ENCODE results near the gene PRDX5.

The PRDX5 gene

DNA sequence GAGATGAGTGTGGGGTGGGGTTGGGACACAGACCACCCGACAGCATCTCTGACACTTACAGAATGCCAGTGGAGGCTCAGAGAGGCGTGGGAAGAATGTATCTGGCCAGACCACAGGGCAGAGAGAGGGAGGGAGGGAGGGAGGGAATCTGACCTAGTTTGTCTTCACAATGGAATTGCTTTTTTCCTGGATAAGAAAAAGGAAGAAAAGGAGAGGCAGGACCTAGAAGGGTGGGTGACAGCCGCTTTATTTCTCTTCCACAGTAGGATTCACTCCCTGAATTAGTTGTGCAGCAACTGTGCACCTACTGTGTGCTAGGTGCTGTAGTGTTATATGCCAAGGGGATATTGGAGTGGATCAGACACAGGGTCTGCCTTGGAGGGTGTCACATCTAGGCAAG, 23.1 kb upstream of the PRDX5 start:
- no peak for DNase-seq
- Mint-ChIP-seq H3K27ac (no peak overlapping the region), H3K36me3 (ENCODE audit: insufficient read depth) (peaks cover 7% of the 10 kb centered on the region), H3K27me3 (peaks cover 68 to 88% of the 10 kb centered on the region in 2 donors), H3K9me3 (no peaks in the 10 kb centered on the region), H3K4me1 (ENCODE audit: low read depth in 2 of 2) (peaks cover 9 to 20% of the 10 kb centered on the region in 2 donors), H3K4me3 (no peak overlapping the region)
- no peak for ATAC-seq (replicated peaks)

DNA sequence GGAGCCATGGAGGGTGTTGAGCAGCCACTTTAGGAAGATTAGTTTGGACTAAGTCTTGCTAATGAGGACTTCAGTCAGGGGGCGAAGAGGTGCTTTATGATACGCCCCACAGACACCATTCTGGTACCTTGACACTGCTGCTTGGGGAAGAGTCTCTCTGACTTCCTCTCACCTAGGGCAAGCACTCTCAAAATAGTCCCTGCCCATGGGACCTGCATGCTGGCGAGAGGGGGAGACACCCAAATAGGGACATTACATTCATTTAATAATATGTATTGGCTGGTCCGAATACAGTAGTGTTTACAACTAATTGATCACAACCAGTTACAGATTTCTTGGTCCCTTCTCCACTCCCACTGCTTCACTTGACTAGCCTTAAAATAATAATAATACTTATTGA, 22.2 kb upstream of the PRDX5 start:
- DNase-seq, result no peak
- no peak overlapping the region for H3K4me3 Mint-ChIP-seq
- H3K9me3 Mint-ChIP-seq, result no peaks in the 10 kb centered on the region
- H3K4me1 Mint-ChIP-seq (ENCODE audit: low read depth in 2 of 2), result peaks cover 17 to 23% of the 10 kb centered on the region in 2 donors
- peaks cover 70 to 90% of the 10 kb centered on the region in 2 donors for H3K27me3 Mint-ChIP-seq
- H3K36me3 Mint-ChIP-seq (ENCODE audit: insufficient read depth), result peaks cover 3% of the 10 kb centered on the region
- no peak for ATAC-seq (replicated peaks)
- no peak overlapping the region for H3K27ac Mint-ChIP-seq

DNA sequence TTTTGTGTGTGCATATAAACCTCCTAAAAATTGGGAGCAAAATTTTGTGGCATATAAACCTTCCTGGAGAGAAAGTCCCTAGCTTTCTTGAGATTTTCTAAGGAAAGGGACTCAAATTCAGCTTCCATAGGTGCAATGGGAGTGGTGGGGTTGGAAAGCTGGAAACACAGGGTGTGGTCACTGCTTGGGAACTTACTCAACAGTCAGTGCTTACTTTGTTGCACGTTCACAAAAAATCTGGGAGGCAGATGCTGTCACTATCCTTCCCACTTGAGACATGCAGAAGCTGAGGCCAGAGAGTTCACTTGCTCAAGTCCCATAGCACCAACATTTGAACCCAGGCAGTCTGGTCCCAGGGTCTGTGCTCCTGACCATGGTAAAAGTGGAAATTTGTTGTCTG, 21.7 kb upstream of the PRDX5 start:
- Mint-ChIP-seq H3K27ac (no peak overlapping the region), H3K9me3 (no peaks in the 10 kb centered on the region), H3K27me3 (peaks cover 70 to 90% of the 10 kb centered on the region in 2 donors), H3K4me1 (ENCODE audit: low read depth in 2 of 2) (peaks cover 19 to 24% of the 10 kb centered on the region in 2 donors), H3K4me3 (no peak overlapping the region), H3K36me3 (ENCODE audit: insufficient read depth) (peaks cover 6% of the 10 kb centered on the region)
- DNase-seq (no peak), ATAC-seq (replicated peaks) (no peak)

DNA sequence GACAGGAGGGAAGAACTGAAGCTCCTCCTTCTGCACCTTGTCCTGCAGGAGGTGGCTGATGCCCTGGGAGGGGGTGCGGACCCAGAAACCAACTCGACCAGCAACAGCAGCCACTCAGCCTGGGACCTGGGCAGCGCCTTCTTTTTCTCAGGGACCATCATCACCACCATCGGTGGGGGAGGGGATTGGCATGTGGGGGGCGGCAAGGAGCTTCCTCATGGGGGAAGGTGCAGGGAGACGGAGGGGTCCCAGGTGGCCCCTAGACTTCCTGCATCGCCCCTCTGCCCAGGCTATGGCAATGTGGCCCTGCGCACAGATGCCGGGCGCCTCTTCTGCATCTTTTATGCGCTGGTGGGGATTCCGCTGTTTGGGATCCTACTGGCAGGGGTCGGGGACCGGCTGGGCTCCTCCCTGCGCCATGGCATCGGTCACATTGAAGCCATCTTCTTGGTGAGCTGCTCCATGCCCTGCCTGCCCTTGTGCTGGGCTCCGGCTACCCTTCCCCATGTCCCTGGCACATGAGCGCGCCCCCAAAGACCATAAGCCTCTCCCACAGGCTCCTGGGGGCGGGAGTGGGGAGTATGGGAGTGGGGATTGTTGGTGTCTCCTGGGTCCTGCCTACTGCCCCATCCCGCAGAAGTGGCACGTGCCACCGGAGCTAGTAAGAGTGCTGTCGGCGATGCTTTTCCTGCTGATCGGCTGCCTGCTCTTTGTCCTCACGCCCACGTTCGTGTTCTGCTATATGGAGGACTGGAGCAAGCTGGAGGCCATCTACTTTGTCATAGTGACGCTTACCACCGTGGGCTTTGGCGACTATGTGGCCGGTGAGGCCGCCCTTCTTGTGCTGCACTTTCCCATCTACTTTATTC, 20.9 kb upstream of the PRDX5 start:
- DNase-seq, result no peak
- Mint-ChIP-seq H3K4me1 (ENCODE audit: low read depth in 2 of 2) (peaks cover 19 to 26% of the 10 kb centered on the region in 2 donors), H3K27me3 (peaks cover 70 to 90% of the 10 kb centered on the region in 2 donors), H3K4me3 (no peak overlapping the region), H3K36me3 (ENCODE audit: insufficient read depth) (peaks cover 13% of the 10 kb centered on the region), H3K27ac (no peak overlapping the region), H3K9me3 (no peaks in the 10 kb centered on the region)
- no peak for ATAC-seq (replicated peaks)

DNA sequence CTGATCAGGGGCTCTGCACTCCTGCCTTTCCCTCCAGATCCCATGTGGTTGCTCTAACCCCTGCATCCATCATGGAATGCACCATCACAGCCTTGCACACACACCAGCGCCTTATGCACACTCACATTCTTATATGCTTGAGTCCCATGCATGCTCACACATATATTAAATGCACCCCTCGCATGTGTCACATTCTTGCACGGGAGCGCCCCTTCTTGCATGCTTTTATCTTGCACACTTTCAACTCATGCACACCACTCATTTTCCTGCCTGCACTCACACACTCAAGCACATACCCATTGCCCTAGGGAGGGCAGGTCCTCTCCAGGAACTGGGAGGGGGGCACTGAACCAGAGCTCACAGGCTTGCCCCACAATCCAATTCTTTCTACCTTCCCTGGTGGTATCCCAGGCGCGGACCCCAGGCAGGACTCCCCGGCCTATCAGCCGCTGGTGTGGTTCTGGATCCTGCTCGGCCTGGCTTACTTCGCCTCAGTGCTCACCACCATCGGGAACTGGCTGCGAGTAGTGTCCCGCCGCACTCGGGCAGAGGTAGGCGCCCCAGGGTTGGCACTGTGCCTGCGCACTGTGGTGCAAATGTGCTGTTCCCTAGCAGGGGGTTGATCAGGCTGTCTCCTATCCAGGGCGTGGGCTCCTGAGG, 20.1 kb upstream of the PRDX5 start:
- Mint-ChIP-seq H3K27ac (no peak overlapping the region), H3K27me3 (peaks cover 70 to 83% of the 10 kb centered on the region in 2 donors), H3K9me3 (no peaks in the 10 kb centered on the region), H3K36me3 (ENCODE audit: insufficient read depth) (peaks cover 17% of the 10 kb centered on the region), H3K4me1 (ENCODE audit: low read depth in 2 of 2) (peaks cover 19 to 26% of the 10 kb centered on the region in 2 donors), H3K4me3 (peak overlapping the region in 1 of 2 donors; percentile 40)
- no peak for DNase-seq
- ATAC-seq (replicated peaks), result no peak

DNA sequence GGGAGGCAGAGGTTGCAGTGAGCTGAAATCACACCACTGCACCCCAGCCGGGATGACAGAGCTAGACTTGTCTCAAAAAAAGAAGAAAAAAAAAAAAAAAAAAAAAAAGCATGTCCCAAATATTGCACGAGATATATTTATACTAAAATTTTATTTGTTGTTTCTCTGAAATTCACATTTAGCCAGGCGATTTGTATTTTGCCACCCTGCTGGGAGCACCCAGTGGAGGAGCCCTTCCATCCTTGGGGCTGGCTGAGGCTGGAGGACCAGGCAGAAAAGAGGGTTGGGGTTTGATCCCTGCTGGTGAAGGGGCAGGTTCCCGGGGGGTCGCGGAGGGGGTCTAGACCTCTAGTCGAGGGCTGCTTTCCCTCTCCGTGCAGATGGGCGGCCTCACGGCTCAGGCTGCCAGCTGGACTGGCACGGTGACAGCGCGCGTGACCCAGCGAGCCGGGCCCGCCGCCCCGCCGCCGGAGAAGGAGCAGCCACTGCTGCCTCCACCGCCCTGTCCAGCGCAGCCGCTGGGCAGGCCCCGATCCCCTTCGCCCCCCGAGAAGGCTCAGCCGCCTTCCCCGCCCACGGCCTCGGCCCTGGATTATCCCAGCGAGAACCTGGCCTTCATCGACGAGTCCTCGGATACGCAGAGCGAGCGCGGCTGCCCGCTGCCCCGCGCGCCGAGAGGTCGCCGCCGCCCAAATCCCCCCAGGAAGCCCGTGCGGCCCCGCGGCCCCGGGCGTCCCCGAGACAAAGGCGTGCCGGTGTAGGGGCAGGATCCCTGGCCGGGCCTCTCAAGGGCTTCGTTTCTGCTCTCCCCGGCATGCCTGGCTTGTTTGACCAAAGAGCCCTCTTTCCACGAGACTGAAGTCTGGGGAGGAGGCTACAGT, 18.7 kb upstream of the PRDX5 start:
- peak overlapping the region in 1 of 2 donors; percentile 17 for H3K27ac Mint-ChIP-seq
- H3K4me3 Mint-ChIP-seq, result peak overlapping the region; percentile 75 to 82
- peaks cover 57 to 69% of the 10 kb centered on the region in 2 donors for H3K27me3 Mint-ChIP-seq
- peaks cover 21 to 29% of the 10 kb centered on the region in 2 donors for H3K4me1 Mint-ChIP-seq (ENCODE audit: low read depth in 2 of 2)
- no peak for DNase-seq
- ATAC-seq (replicated peaks), result no peak
- H3K36me3 Mint-ChIP-seq (ENCODE audit: insufficient read depth), result peaks cover 17% of the 10 kb centered on the region
- no peaks in the 10 kb centered on the region for H3K9me3 Mint-ChIP-seq

DNA sequence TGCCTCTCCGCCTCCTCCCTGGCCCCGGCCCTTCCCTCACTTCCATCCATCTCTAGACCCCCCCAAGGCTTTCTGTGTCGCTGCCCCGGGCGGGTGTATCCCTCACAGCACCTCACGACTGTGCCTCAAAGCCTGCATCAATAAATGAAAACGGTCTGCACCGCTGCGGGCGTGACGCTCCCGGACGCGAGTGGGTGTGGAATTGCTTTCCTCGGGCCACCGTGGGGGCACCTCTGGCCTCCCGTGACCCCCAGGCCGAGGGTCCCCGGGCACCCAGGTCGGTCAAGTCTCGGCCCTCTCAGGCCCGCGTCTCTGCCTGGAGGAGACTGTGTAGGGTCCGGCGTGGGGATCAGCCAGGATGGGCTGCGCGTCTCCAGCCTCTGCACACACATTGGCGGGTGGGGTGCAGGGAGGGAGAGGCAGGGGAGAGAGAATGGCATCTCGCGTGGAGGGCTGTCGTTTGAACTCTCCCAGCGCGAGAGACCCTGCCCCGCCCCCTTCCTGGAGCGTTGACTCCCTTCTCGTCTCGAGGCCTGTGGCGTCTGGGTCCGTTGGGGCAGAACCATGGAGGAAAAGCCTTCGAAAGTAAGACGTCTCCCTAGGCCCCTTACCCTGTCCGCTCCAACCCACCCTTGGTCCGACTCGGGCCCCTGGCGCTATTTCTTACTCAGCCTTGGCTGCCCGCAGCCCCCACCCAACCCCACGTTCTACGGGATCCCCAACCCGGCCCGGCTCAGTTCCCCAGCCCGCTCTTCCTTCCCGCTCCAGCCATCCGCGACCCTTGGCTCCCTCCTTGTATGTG, 17.9 kb upstream of the PRDX5 start, which contains the start of gene CATSPERZ:
TSS of gene CATSPERZ (plus strand) at position 512 of the 802 bp plus-strand sequence. CDS start at position 565, 53 bp downstream.
- Mint-ChIP-seq H3K4me1 (ENCODE audit: low read depth in 2 of 2) (peaks cover 25 to 32% of the 10 kb centered on the region in 2 donors), H3K27me3 (peaks cover 49 to 61% of the 10 kb centered on the region in 2 donors), H3K36me3 (ENCODE audit: insufficient read depth) (peaks cover 20% of the 10 kb centered on the region), H3K9me3 (no peaks in the 10 kb centered on the region), H3K4me3 (peak within 1 kb of the TSS; percentile 75 to 82), H3K27ac (peak within 1 kb of the TSS; percentile 77 to 88)
- DNase-seq (no peak), ATAC-seq (replicated peaks) (no peak)

DNA sequence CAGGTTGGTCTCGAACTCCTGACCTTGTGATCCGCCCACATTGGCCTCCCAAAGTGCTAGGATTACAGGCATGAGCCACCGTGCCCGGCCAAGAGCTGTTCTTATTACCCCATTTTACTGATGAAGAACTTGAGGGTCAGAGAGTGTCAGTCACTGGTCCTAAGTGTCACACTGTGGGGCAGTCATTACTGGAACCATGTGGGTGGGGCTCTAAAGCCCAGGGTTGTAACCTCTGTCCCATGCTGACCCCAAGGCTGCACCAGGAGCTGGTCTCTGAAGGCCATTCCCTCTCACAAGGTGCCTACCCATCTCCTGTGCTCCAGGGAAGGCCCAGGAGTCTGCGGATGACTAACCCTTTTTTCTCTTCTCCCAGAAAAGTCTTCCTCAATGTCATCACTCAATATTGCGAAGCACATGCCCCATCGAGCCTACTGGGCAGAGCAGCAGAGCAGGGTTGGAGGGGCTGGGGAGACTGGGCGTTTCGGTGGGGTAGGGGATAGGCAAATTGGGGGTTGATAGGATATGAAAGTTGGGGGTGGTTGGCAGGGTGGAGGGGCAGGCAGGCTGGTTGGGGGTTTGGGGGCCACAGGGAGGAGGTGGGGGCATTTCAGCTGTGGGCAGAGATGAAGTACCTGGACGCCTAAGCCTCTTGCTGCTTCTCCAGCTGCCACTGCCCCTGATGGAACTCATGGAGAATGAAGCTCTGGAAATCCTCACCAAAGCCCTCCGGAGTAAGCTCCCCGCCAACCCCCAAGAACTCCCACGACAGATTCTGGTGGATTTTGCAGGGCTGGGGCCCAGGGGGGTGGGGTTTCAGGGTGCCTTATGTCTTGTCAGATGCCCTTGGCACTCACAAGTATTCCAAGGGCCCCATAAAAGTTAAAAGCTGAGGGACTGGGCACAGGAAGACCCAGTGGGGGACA, 14.6 kb upstream of the PRDX5 start:
- Mint-ChIP-seq H3K9me3 (no peaks in the 10 kb centered on the region), H3K4me1 (ENCODE audit: low read depth in 2 of 2) (peaks cover 28 to 32% of the 10 kb centered on the region in 2 donors), H3K27ac (peak overlapping the region in 1 of 2 donors; percentile 96), H3K4me3 (peak overlapping the region in 1 of 2 donors; percentile 95), H3K36me3 (ENCODE audit: insufficient read depth) (peaks cover 27% of the 10 kb centered on the region), H3K27me3 (peaks cover 16 to 28% of the 10 kb centered on the region in 2 donors)
- ATAC-seq (replicated peaks) (no peak), DNase-seq (no peak)

DNA sequence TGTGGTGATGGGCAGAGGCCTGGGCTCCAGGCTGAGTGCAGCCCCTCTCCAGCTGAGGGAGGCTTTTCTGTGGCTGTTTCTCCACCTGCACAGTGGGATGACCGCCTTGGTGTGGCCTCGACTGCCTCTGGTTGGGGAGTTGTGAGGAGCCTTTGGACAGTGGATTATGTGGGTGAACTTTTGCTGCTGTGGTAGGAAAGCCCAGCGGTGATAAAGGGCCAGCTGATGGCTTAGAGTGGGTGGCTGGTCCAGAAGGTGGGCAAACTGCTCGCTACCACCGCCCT, 13.9 kb upstream of the PRDX5 start:
- Mint-ChIP-seq H3K27me3 (peaks cover 14 to 22% of the 10 kb centered on the region in 2 donors), H3K9me3 (no peaks in the 10 kb centered on the region), H3K4me1 (ENCODE audit: low read depth in 2 of 2) (peaks cover 28 to 32% of the 10 kb centered on the region in 2 donors), H3K4me3 (peak overlapping the region; percentile 95 to 98), H3K36me3 (ENCODE audit: insufficient read depth) (peaks cover 27% of the 10 kb centered on the region), H3K27ac (peak overlapping the region; percentile 94 to 96)
- ATAC-seq (replicated peaks) (no peak), DNase-seq (no peak)

DNA sequence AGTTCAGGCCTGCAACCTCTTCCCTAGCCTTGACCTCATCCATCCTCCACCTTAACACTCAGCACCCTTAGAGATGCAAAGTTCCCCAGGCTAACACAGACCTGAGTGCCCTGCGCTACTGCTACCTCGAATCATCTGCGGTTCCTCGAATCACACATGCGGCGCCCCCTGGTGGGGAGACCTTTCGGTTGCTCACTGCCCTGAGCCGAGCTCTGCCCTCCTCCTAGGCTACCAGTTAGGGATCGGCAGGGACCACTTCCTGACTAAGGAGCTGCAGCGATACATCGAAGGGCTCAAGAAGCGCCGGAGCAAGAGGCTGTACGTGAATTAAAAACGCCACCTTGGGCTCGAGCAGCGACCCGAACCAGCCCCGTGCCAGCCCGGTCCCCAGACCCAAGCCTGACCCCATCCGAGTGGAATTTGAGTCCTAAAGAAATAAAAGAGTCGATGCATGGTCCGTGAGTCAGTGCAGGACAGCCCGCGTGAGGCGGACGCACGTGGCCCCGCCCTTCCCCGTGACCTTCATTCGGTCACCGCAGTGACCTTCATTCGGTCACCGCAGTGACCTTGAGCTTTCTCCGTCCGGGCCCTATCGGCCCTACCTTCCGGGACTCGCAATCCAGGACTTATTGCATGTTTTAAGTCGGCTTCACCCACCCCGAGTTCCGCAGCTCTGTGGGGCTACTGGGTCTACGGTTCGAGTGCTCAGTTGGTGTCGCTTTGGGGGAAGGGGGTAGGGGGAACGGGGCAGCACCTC, 13.4 kb upstream of the PRDX5 start:
- H3K9me3 Mint-ChIP-seq, result no peaks in the 10 kb centered on the region
- H3K27me3 Mint-ChIP-seq, result peaks cover 13 to 17% of the 10 kb centered on the region in 2 donors
- H3K4me3 Mint-ChIP-seq, result peak overlapping the region; percentile 95 to 98
- peak; percentile 44 for ATAC-seq (replicated peaks)
- peak; percentile 94 to 96 (median 96) for DNase-seq
- peaks cover 27% of the 10 kb centered on the region for H3K36me3 Mint-ChIP-seq (ENCODE audit: insufficient read depth)
- H3K4me1 Mint-ChIP-seq (ENCODE audit: low read depth in 2 of 2), result peaks cover 28 to 30% of the 10 kb centered on the region in 2 donors
- H3K27ac Mint-ChIP-seq, result peak overlapping the region; percentile 94 to 96

DNA sequence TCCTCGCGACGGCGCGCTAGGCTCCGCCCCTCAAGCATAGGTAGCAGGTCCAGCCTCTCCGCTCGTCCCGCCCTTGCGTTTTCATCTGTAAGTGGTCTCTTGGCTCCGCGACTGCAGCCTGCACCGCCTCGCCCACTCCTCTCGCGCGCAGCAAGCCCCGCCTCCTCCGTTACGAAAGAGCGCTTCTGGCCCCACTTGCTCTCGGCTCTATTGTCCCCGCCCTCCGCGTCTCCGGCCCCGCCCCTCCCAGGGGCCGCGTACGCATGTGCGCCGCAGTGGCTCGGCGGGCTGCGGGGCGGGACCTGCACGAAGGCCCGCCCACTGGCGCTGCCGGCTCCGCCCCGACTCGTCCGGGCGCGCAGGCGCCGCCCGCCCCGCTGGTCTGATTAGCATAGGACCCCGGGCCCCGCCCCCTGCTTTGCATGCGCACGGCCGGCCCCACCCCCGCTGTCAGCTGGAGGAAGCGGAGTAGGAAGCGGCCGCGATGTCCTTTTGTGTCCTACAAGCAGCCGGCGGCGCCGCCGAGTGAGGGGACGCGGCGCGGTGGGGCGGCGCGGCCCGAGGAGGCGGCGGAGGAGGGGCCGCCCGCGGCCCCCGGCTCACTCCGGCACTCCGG, 12.7 kb upstream of the PRDX5 start, which contains the start of gene ESRRA:
TSS of gene ESRRA (plus strand) at position 450 of the 616 bp plus-strand sequence. CDS start 1,656 bp downstream, outside the sequence.
- Mint-ChIP-seq H3K36me3 (ENCODE audit: insufficient read depth) (peaks cover 30% of the 10 kb centered on the region), H3K27me3 (peaks cover 7 to 10% of the 10 kb centered on the region in 2 donors), H3K9me3 (no peaks in the 10 kb centered on the region), H3K4me3 (peak within 1 kb of the TSS; percentile 97 to 98), H3K4me1 (ENCODE audit: low read depth in 2 of 2) (peaks cover 24 to 26% of the 10 kb centered on the region in 2 donors), H3K27ac (peak within 1 kb of the TSS; percentile 94 to 96)
- DNase-seq (peak; percentile 98 to 99 (median 99)), ATAC-seq (replicated peaks) (peak; percentile 68)
